Esophagus squamous epithelium (tissue), 5 donors: ENCODE measurements around the gene ITGAL. TPM values are rescaled to one million over a fixed set of nuclear protein-coding genes. Genes with fewer than 3 reads are reported as not detected.
"Not testable (repeated sequence)": the region's sequence is repeated elsewhere in the genome, so short reads cannot be mapped to it uniquely, and the experiment has no call there.

Source experiments
- DNase-seq: peaks from one replicate; lab custom pipeline; 2025; lab: John Stamatoyannopoulos, UW
- H3K27ac ChIP-seq, 4 donors: fragments of 200-600 bp; sonication (generic); one replicate each; pipeline ENCODE4 v1.5.1; 2016 to 2019; ENCODE audit warnings: mild to moderate bottlenecking in 1 of 4
- H3K27me3 ChIP-seq, 4 donors: fragments of 200-600 bp; sonication (generic); 1 replicate in 3 of 4; 2 replicates in 1 of 4; pipeline versions ENCODE4 v1.5.1 to v1.6.0; 2017 to 2021; ENCODE audit warnings: antibody characterized with exemption in 1 of 4
- H3K36me3 ChIP-seq, 3 donors: fragments of 200-600 bp; sonication (generic); one replicate each; pipeline ENCODE4 v1.5.1; 2016 to 2019
- H3K4me1 ChIP-seq, 3 donors: fragments of 200-600 bp; sonication (generic); one replicate each; pipeline ENCODE4 v1.5.1; 2017 to 2019
- H3K4me3 ChIP-seq, 4 donors: fragments of 200-600 bp; sonication (generic); 1 replicate in 3 of 4; 2 replicates in 1 of 4; pipeline ENCODE4 v1.5.1; 2016 to 2019; ENCODE audit warnings: mild to moderate bottlenecking in 2 of 4, moderate library complexity in 1 of 4
- H3K9me3 ChIP-seq, 3 donors: fragments of 200-600 bp; sonication (generic); one replicate each; pipeline ENCODE4 v1.5.1; 2016 to 2019
- CTCF ChIP-seq, 6 experiments: fragments of 450-650 bp in 4 of 6; fragments of 200-600 bp in 2 of 6; sonication (generic) in 2 of 6; IDR thresholded peaks; one replicate each; pipeline ENCODE4 v1.5.1; 2016 to 2019; ENCODE audit warnings: antibody characterized with exemption in 6 of 6, mild to moderate bottlenecking in 4 of 6, moderate library complexity in 4 of 6
- POLR2A ChIP-seq, 4 donors: fragments of 450-650 bp; IDR thresholded peaks; one replicate each; pipeline ENCODE4 v1.6.1; 2017; ENCODE audit warnings: antibody characterized with exemption in 4 of 4, mild to moderate bottlenecking in 4 of 4, moderate library complexity in 3 of 4
- WGBS, 2 donors: methylation state at CpG; one replicate each; pipeline ENCODE4 v1.1.5; 2018; 5-methylcytosine and 5-hydroxymethylcytosine counted together
- intact Hi-C: fragments of 100-400 bp; cut with DNase I; formaldehyde crosslinking; loops from one replicate; pipeline ENCODE4 v1.15.0; 2022
- total RNA-seq, 4 donors: library from RNA; depleted of rRNA; stranded (reverse); fragments of >200 nt; gene quantifications; one replicate each; pipeline ENCODE4 v1.1.0, GENCODE V29; 2016
- donor health status: DM: yes; HTN: yes; CAD: no.

Gene ITGAL
- total RNA-seq, 4 donors from 2014 or later, result 1.3 to 4.4 (median 2.4) TPM

GRCh38 chr16:30518552-30518951, 46.0 kb downstream of the ITGAL start:
- no peak for DNase-seq
- Histone ChIP-seq H3K27me3 (no peaks in the 10 kb centered on the region), H3K9me3 (no peaks in the 10 kb centered on the region), H3K27ac (no peak overlapping the region), H3K4me3 (no peak overlapping the region), H3K36me3 (no peaks in the 10 kb centered on the region), H3K4me1 (peaks cover 0 to 3% (median 0%) of the 10 kb centered on the region in 3 donors)
- intact Hi-C loops, result no loop called here
- 84 to 91% methylated on average over 7 to 9 of the region's 10 CpGs for WGBS, 2 donors
- TF ChIP-seq CTCF (IDR thresholded peaks at IDR 0.05) (no peak), POLR2A (IDR thresholded peaks at IDR 0.05) (no peak)

GRCh38 chr16:30519120-30520049, 46.8 kb downstream of the ITGAL start:
- no peak overlapping the region for H3K4me3 ChIP-seq
- H3K4me1 ChIP-seq, result peaks cover 0 to 7% (median 0%) of the 10 kb centered on the region in 3 donors
- intact Hi-C loops, result no loop called here
- H3K9me3 ChIP-seq, result no peaks in the 10 kb centered on the region
- H3K27me3 ChIP-seq, result no peaks in the 10 kb centered on the region
- H3K27ac ChIP-seq, result no peak overlapping the region
- 85 to 92% methylated on average over 15 to 19 of the region's 20 CpGs for WGBS, 2 donors
- DNase-seq, result no peak
- peaks cover 0 to 6% (median 0%) of the 10 kb centered on the region in 3 donors for H3K36me3 ChIP-seq
- TF ChIP-seq CTCF (IDR thresholded peaks at IDR 0.05) (no peak), POLR2A (IDR thresholded peaks at IDR 0.05) (no peak)

- Histone ChIP-seq H3K27me3 (no peaks in the 10 kb centered on the region), H3K36me3 (peaks cover 0 to 16% (median 0%) of the 10 kb centered on the region in 3 donors), H3K4me1 (peaks cover 0 to 26% (median 0%) of the 10 kb centered on the region in 3 donors), H3K4me3 (no peak overlapping the region), H3K9me3 (no peaks in the 10 kb centered on the region), H3K27ac (no peak overlapping the region)
- 82 to 93% methylated on average over 3 to 5 of the region's 7 CpGs for WGBS, 2 donors
- DNase-seq, result no peak
- TF ChIP-seq POLR2A (IDR thresholded peaks at IDR 0.05) (no peak), CTCF (IDR thresholded peaks at IDR 0.05) (no peak)
- intact Hi-C loops, result no loop called here
Observed at GRCh38 chr16:30521476-30521872, 48.9 kb downstream of the ITGAL start.

- intact Hi-C loops, result no loop called here
Observed at GRCh38 chr16:30521873-30522641, 49.5 kb downstream of the ITGAL start.

GRCh38 chr16:30522702-30523463, 50.3 kb downstream of the ITGAL start:
- H3K27ac ChIP-seq, H3K4me3 ChIP-seq, H3K27me3 ChIP-seq, intact Hi-C loops, H3K9me3 ChIP-seq, DNase-seq: not testable (repeated sequence)
- Histone ChIP-seq H3K4me1 (peaks cover 5 to 32% (median 5%) of the 10 kb centered on the region in 3 donors), H3K36me3 (peaks cover 0 to 16% (median 0%) of the 10 kb centered on the region in 3 donors)
- WGBS, 2 donors, result 77 to 82% methylated on average over 6 of the region's 12 CpGs

More at GRCh38 chr16:30521873-30522641, 49.5 kb downstream of the ITGAL start:
- no peak for TF ChIP-seq POLR2A (IDR thresholded peaks at IDR 0.05)
- no peak for TF ChIP-seq CTCF (IDR thresholded peaks at IDR 0.05)
- Histone ChIP-seq H3K27ac (no peak overlapping the region), H3K36me3 (peaks cover 0 to 16% (median 0%) of the 10 kb centered on the region in 3 donors), H3K4me3 (no peak overlapping the region), H3K4me1 (peaks cover 0 to 26% (median 0%) of the 10 kb centered on the region in 3 donors), H3K9me3 (no peaks in the 10 kb centered on the region), H3K27me3 (no peaks in the 10 kb centered on the region)
- no peak for DNase-seq
- 46 to 58% methylated on average over 10 of the region's 11 CpGs for WGBS, 2 donors
